GM10248 (cell line): Measurements from ENCODE around the gene OSBPL5.

Experiments used
- CTCF ChIA-PET: fragments of 300-600 bp; sonication (Branson Sonifier 250); formaldehyde crosslinking; extraction: SDS; loops from one replicate; lab custom pipeline; 2021; ENCODE audit warnings: antibody characterized with exemption; lab: Yijun Ruan, JAX
- POLR2A ChIA-PET: fragments of 350-650 bp; sonication (Branson Sonifier 250); formaldehyde crosslinking; extraction: SDS; loops from one replicate; lab custom pipeline; 2020; ENCODE audit warnings: antibody characterized with exemption; lab: Yijun Ruan, JAX
- DNase-seq: peaks from one replicate; pipeline ENCODE4 v3.0.0; 2012; ENCODE audit errors: extremely low spot score
- TF ChIP-seq, protein P1 (sequence below): IDR thresholded peaks from 2 replicates; pipeline ENCODE4 v1.5.1; 2012; ENCODE audit warnings: mild to moderate bottlenecking, low read depth; ENCODE audit errors: extremely low read depth, missing control alignments, control extremely low read depth

Gene OSBPL5

DNA sequence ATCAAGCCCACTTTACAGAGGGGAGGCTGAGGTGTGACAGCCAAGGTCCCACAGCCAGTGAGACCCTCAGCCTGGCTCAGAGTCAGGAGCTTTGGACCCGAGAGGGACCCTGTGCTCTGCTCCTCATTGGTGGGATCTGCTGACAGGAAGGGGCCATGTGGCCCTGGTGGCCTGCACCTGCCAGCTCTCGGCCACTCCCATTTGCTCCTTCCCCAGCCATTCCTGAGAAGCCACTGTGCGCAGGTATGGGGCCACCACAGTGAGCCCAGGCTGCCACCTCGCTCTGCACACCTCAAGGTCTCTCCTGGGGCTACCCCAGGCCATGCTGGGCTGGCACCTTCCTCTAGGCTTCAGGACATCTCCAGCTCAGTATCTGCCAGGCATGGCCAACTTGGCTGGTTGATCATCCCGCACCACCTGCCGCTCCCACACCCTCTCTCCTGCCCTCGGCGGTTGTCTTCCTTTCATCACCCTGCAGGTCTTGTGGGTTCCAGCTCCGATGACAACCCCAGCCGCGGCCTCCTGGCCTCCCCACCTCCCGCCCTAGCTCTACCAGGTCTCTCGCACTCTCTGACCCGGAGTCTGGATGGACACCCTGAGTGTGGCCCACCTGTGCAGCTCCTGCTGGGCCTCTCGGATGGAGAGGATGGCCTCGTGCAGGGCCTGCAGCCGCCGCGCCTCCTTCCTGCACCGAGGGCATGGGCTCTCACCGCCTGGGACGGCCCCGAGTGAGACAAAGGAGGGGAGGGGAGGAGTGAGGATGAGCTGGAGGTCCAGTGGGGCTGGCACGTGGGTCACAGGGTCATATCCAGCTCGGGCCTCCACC, 75.7 kb downstream of the OSBPL5 start:
- TF ChIP-seq, protein P1, sequence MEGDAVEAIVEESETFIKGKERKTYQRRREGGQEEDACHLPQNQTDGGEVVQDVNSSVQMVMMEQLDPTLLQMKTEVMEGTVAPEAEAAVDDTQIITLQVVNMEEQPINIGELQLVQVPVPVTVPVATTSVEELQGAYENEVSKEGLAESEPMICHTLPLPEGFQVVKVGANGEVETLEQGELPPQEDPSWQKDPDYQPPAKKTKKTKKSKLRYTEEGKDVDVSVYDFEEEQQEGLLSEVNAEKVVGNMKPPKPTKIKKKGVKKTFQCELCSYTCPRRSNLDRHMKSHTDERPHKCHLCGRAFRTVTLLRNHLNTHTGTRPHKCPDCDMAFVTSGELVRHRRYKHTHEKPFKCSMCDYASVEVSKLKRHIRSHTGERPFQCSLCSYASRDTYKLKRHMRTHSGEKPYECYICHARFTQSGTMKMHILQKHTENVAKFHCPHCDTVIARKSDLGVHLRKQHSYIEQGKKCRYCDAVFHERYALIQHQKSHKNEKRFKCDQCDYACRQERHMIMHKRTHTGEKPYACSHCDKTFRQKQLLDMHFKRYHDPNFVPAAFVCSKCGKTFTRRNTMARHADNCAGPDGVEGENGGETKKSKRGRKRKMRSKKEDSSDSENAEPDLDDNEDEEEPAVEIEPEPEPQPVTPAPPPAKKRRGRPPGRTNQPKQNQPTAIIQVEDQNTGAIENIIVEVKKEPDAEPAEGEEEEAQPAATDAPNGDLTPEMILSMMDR, result no peak
- peak; percentile 15 for DNase-seq
- POLR2A ChIA-PET, result no interaction called here
- CTCF ChIA-PET, result interaction anchor here (0.8 to 4.9 kb wide), 19 partner anchors 14 to 557 kb away, joined by 3 to 115 read pairs (median 8); partner anchors contain the start of gene CARS1

DNA sequence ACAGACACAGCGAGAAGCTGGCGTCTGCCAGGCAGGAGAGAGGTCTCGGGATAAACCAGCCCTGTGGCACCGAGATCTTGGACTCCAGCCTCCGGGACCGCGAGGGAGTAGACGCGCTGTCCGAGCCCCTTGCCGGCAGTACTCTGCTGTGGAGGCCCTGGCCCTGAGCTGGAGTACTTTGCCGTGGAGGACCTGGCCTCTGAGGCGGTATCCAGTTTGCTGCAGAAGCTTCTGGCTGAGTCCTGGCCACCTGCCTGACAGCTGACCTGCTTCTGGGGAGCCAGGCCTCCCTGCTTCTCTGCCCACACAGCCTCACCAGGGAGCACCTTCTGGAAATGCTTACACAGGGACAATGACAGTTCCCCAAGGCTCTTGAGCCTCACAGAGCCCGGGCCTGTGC, 76.3 kb downstream of the OSBPL5 start:
- POLR2A ChIA-PET, result no interaction called here
- CTCF ChIA-PET, result interaction anchor here (1.3 to 4.9 kb wide), 5 partner anchors 13 to 556 kb away, joined by 3 to 115 read pairs (median 22); no protein-coding TSS in a partner anchor
- TF ChIP-seq, protein P1, result no peak
- peak; percentile 10 for DNase-seq

DNA sequence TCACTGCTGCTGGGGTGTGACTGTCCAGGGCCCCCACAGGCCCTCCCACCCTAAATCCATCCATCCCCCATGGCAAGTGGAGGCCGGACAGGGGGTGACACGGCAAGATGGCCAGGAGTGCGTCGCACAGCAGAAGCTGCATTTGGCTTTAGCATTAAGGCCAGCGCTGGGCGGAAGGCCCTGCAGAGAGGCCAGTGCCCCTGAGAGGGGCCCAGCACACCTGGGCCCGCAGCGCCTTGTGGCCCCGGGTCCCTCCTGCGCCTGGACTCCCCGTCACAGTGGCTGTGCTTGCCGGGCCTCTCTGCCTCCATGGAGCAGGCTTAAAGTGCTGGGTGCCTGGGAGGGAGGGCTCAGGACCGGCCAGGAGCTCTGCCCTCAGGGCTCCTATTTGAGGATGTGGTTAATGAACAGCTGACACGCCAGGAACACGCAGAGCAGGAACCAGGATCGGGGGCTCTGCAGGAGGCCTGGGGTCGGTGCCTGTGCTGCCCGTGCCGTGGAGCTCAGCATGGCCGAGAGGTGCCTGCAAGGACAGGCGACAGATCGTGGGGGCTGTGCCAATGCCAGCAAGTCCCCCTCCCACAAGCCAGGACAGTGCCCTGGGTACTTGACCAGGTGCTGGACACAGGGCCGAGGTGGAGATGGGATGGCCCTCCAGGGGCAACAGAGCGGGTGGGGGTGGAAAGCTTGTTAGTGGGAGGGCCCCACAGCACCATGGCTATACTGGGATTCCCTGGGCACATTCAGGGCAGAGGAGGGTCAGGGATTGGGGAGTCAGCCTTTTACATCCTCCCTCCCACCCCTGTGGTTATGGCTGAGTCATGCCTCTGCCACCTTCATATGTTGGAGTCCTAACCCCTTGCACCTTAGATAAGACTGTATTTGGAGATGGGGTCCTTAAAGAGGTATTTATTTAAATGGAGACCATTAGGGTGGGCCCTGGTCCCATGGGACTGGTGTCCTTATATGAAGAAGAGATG, 77.0 kb downstream of the OSBPL5 start:
- peak; percentile 8 for DNase-seq
- CTCF ChIA-PET, result interaction anchor here (2.1 to 4.9 kb wide), 2 partner anchors 12 to 50 kb away, joined by 5 to 115 read pairs; no protein-coding TSS in a partner anchor
- TF ChIP-seq, protein P1, result no peak
- POLR2A ChIA-PET, result no interaction called here

DNA sequence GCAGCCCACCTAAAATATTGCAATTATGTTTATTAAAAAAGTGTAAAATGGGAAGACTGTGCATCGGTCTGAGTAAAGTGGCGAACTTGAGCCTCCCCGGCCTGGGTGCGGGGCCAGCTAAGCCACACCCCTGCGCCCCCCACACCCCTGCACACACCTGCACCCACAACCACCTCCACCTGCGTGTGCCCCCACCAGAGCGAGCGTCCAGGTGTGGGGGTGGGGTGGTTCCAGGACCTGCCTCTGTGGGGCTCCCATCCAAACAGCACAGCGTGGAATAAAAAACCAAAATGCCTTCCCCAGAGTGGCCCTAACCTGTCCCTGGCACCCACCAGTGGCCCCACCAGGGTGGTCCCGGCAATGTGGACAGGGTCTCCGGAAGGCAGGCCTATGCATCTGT, 77.7 kb downstream of the OSBPL5 start:
- peak; percentile 6 for DNase-seq
- ChIA-PET POLR2A (no interaction called here), CTCF (interaction anchor here (4.9 kb wide), 1 partner anchor 50 kb away, joined by 115 read pairs; no protein-coding TSS in a partner anchor)
- TF ChIP-seq, protein P1, result no peak

DNA sequence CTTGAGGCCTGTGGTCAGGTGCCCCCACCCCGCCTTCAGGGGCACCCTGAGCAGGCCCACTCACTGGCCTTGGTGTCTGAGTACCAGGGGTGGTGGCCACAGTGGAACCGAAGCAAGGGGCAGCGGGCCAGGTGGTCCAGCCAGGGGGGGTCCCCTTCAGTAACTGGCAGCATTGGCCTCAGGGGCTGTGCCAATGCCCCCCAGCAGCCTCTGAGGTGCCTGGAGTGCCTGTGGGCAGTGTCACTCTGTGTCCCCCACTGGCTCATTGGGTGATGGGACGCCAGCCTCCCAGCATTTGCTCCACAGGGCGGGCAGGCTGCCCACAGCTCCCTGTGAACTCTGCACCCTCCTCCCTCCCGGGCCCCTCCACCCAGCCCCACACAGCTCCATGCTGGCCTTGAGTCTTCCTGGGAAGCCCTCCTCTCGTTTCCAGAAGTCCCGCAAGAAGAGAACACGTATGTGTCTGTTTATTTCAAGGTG, 78.4 kb downstream of the OSBPL5 start:
- DNase-seq, result peak; percentile 10
- POLR2A ChIA-PET, result no interaction called here
- CTCF ChIA-PET, result no interaction called here
- TF ChIP-seq, protein P1, result no peak

DNA sequence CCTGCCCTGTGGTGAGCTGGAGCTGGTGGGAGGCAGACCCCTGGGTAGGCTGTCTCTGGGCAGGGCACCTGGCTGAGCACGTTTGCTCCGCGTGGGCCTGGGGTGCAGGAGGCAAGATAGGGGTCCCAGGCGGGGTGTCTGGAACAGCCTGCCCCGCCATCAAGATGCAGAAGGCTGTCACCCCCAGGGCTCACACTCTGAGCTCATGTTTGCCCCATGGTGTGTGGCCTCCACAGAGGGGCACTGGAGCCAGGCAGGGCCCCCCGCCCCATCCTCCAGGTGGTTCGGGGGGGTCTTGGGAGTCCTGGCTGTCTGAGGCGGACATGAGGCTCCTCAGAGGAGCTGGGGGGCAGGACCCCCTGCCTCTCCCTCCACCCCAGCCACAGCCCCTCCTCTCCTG, 79.0 kb downstream of the OSBPL5 start:
- POLR2A ChIA-PET, result no interaction called here

More for the DNA sequence above, 79.0 kb downstream of the OSBPL5 start:
- CTCF ChIA-PET, result interaction anchor here (1.2 to 1.6 kb wide), 2 partner anchors 17 to 49 kb away, joined by 3 to 8 read pairs; no protein-coding TSS in a partner anchor
- DNase-seq, result peak; percentile 3
- TF ChIP-seq, protein P1, result no peak
